Retinal pigment epithelial cell (primary cell): ENCODE results near the gene PLIN4.

ENCODE experiments used
- DNase-seq: peaks from one replicate; pipeline ENCODE4 v3.0.0-alpha.2; 2010; ENCODE audit warnings: low read depth
- H3K4me3 ChIP-seq: 2 replicates; pipeline ENCODE4 v1.5.1; 2011; ENCODE audit warnings: mild to moderate bottlenecking, low read length, control low read depth, moderate library complexity
- TF ChIP-seq, protein P1 (sequence below): conservative IDR thresholded peaks from 2 replicates; pipeline ENCODE4 v1.5.1; 2011; ENCODE audit warnings: low read depth, low read length, control low read depth, inconsistent platforms

PLIN4 gene

DNA sequence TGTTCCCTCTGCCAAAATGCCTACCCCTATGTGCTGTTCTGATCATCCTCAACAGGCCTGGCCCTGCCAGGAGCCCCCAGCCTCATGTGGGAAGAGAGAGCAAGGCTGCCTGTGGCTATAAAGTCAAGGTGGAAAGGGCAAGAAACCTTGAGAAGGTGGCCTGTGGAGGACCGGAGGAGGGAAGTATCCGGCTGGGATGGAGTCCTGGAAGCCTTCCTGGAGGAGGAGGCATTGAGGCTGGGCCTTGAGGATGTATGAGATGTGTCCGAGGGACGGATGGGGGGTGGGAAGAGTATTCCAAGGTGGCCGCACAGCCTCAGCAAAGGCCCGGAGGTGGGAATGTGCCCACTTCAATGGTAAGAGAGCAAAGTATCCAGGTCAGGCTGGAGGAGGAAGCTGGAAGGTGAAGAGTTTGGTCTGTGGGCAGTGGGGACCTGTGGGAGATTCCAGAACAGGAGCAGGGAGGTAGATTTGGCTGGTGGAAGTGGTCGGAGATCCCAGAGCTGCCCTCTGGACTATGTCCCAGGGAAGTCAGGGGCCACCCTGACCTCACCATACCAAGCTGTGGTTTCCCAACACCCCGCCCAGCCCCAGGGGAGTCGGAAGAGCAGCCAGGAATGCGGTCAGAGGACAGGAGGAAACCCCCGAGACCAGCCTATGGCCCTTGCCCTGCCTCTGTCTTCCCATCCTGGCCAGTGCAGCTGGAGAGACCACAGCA lies 3.0 kb upstream of the PLIN4 start:
- DNase-seq = no peak
- TF ChIP-seq, protein P1, sequence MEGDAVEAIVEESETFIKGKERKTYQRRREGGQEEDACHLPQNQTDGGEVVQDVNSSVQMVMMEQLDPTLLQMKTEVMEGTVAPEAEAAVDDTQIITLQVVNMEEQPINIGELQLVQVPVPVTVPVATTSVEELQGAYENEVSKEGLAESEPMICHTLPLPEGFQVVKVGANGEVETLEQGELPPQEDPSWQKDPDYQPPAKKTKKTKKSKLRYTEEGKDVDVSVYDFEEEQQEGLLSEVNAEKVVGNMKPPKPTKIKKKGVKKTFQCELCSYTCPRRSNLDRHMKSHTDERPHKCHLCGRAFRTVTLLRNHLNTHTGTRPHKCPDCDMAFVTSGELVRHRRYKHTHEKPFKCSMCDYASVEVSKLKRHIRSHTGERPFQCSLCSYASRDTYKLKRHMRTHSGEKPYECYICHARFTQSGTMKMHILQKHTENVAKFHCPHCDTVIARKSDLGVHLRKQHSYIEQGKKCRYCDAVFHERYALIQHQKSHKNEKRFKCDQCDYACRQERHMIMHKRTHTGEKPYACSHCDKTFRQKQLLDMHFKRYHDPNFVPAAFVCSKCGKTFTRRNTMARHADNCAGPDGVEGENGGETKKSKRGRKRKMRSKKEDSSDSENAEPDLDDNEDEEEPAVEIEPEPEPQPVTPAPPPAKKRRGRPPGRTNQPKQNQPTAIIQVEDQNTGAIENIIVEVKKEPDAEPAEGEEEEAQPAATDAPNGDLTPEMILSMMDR = no peak
- no peak overlapping the region for H3K4me3 ChIP-seq

DNA sequence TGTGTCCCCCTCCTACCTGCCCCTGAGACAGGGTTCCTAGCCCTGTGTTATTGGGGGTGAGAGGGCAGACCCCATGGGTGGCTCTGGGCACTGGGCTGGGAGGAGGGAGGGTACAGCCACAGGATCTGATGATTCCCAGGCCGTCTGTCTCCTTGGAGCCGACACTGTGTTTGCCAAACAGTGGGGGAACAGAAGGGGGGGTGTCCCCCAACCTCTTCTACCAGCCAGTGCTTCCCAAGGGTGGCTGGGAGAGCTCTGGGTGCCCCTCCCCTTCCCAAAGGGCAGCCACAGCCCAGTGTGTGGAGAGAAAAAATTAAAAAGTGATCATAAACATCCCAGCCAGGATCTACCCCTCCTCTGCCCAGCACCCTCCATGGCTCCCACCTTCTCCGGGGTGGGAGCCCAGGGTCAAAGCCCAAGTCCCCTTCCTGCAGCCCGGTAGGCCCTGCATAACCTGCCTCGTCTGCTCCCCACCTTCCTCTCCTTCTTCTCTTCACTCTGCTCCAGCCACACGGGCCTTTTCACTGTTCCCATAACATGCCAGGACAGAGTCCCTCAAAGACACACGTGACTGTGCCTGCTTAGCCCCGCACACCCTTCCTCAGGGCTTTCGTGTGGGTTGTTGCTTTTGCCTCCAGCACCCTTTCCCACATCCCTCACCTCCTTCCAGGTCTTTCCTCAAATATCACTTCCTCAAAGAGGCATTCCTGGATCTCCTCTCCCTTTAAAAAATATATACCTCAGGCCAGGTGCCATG lies 1.4 kb upstream of the PLIN4 start:
- TF ChIP-seq, protein P1 = no peak
- no peak for DNase-seq
- no peak overlapping the region for H3K4me3 ChIP-seq

DNA sequence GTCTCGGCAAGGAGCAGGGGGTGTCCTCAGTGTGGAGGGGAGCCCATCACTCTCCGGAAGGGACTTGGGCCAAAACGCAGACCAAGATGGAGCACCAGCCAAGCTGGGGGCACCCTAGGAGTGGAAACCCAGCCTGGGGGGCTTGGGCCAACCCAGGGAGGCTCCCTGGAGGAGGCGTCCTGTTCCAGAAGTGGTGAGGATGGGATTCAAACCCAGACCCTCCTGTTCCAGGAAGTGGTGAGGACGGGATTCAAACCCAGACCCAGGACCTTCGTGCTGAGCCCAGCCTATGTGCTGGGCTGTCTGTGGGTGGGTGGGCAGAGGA lies 848 bp upstream of the PLIN4 start:
- TF ChIP-seq, protein P1 = no peak
- no peak for DNase-seq
- no peak overlapping the region for H3K4me3 ChIP-seq

DNA sequence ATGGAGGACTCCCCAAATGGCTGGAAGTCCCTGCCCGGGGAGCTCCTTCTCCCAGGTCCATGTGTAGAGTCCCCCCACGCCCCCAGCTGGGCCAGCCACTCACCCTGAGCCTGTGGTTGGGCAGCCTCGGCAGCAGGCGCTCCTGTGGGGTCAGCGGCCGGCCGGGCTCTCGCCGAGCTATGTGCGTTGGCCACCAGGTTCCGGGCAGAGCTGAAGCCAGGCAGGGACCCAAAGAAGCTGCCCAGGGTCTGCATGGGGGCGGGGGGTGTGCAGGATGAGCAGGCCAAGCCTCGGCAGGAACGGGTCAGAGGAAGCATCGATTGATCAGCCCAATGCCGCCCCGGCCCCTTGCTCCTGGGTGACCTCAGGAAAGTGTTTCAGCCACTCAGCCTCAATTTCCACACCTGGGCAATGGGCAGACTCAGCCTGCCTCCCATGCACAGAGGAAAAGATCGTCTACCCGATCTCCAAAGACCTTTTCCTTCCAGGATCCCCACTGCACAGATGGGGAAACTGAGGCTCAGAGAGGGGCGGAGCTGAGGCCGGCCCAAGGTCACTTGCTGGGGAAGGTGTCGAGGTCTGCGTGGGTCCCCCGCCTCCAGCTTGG lies 732 bp downstream of the PLIN4 start:
- TF ChIP-seq, protein P1 = no peak
- H3K4me3 ChIP-seq = no peak overlapping the region
- no peak for DNase-seq

DNA sequence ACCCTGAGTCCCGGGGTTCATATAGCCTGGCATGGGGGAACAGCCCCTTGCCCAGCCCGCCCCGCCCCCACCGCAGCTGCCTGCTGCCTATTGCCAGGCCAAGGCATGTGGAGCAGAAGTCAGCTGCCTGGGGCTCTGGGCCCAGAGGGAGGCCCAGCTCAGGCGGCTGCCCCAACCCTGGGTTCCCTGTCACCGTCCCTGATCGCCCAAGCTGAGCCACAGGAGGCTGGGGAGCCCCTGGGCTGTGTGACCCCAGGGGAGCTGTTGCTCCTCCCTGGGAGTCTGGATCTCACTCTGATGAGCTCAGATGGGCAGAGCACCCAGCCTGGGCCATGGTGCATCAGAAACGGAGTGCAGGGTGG lies 1.4 kb downstream of the PLIN4 start:
- H3K4me3 ChIP-seq = no peak overlapping the region
- TF ChIP-seq, protein P1 = no peak
- DNase-seq = no peak

DNA sequence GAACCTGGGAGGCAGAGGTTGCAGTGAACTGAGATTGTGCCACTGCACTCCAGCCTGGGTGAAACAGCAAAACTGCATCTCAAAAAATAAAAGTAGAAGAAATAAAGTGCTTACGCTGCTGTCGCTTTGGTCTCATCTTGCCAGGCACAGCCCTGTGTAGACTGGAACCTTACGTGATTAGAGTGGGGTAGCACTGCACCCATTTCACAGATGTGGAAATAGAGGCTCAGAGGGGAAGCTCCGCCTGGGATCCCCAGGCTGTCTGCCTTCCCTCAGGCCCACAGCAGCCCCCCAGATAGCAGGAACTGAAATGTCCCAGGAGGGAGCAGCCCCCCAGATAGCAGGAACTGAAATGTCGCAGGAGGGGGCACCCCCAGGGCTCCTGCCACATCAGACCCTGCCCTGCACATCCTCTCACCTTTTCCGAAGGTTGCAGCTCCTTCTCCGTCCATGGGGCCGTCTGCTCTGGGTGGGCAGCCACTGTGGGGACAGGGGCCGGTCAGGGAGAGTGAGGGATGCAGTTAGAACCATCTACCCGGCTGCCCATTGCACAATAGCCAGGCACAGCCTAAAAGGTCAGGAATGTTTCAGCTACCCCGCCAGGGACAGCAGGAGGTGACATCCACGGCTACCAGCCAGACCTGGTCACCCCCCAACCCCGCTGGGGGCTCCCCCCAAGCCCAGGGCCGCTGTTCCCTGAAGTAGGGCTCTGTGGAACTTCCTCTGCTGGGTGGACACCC lies 1.9 kb downstream of the PLIN4 start:
- TF ChIP-seq, protein P1 = no peak
- no peak for DNase-seq
- no peak overlapping the region for H3K4me3 ChIP-seq
